Caco-2 (cell line): ENCODE data around the gene GLYATL3. TPM values are rescaled to one million over a fixed set of nuclear protein-coding genes. Genes with fewer than 3 reads are reported as not detected.

Source experiments
- BruUV-seq: library from RNA; stranded (reverse); fragments of 400-500 nt; replicated peaks from 2 replicates; lab custom pipeline; 2021; lab: Mats Ljungman, UMichigan
- CTCF ChIA-PET: fragments of 300-600 bp; sonication (Branson Sonifier 250); formaldehyde crosslinking; loops from one replicate; lab custom pipeline; 2022; ENCODE audit warnings: antibody characterized with exemption; lab: Charles Lee
- POLR2A ChIA-PET: fragments of 300-600 bp; sonication (Branson Sonifier 250); formaldehyde crosslinking; loops from one replicate; lab custom pipeline; 2022; ENCODE audit warnings: antibody characterized with exemption; lab: Charles Lee
- DNase-seq, 2 experiments: peaks; one replicate each; pipeline versions ENCODE4 v3.0.0 to v3.0.0-alpha.2; 2020 to 2022
- H3K27me3 ChIP-seq: replicated peaks from 2 replicates; pipeline ENCODE4 v1.6.0; 2011; ENCODE audit warnings: low read length; ENCODE audit not compliant: control insufficient read depth, insufficient read depth
- H3K36me3 ChIP-seq: 2 replicates; pipeline ENCODE4 v1.5.1; 2011; ENCODE audit warnings: low read length; ENCODE audit not compliant: control insufficient read depth, insufficient read depth
- H3K4me1 ChIP-seq: fragments of 250-450 bp; sonication (Bioruptor Pico); 2 replicates; pipeline ENCODE4 v1.5.1; 2020; ENCODE audit warnings: mild to moderate bottlenecking
- H3K4me3 ChIP-seq: 2 replicates; pipeline ENCODE4 v1.5.1; 2011; ENCODE audit warnings: low read depth, mild to moderate bottlenecking, control low read depth, low read length
- H3K9me3 ChIP-seq: fragments of 250-450 bp; sonication (Bioruptor Pico); 2 replicates; pipeline ENCODE4 v1.5.1; 2020; ENCODE audit warnings: mild to moderate bottlenecking, moderate library complexity
- H3K27ac Mint-ChIP-seq: one replicate; pipeline ENCODE4 v1.8.0; 2022; ENCODE audit warnings: mixed read lengths; ENCODE audit not compliant: unreplicated experiment
- H3K27me3 Mint-ChIP-seq: one replicate; pipeline ENCODE4 v1.8.0; 2022; ENCODE audit warnings: mixed read lengths; ENCODE audit not compliant: insufficient read depth, unreplicated experiment
- H3K36me3 Mint-ChIP-seq: one replicate; pipeline ENCODE4 v1.8.0; 2022; ENCODE audit warnings: mild to moderate bottlenecking, mixed read lengths; ENCODE audit not compliant: insufficient read depth, unreplicated experiment
- H3K4me1 Mint-ChIP-seq: one replicate; pipeline ENCODE4 v1.8.0; 2022; ENCODE audit warnings: low read depth, mixed read lengths; ENCODE audit not compliant: unreplicated experiment
- H3K4me3 Mint-ChIP-seq: one replicate; pipeline ENCODE4 v1.8.0; 2022; ENCODE audit warnings: mild to moderate bottlenecking, moderate library complexity, mixed read lengths; ENCODE audit not compliant: unreplicated experiment
- H3K9me3 Mint-ChIP-seq: one replicate; pipeline ENCODE4 v1.8.0; 2022; ENCODE audit warnings: mixed read lengths; ENCODE audit not compliant: unreplicated experiment
- intact Hi-C: fragments of 100-400 bp; cut with micrococcal nuclease; formaldehyde crosslinking; loops from one replicate; pipeline ENCODE4 v1.10.0; 2022; ENCODE audit not compliant: unreplicated experiment
- total RNA-seq: library from RNA; stranded (reverse); gene quantifications from 2 replicates; pipeline ENCODE4 v1.2.3, GENCODE V29; 2022
- TF ChIP-seq, protein P1 (sequence below), 2 experiments: fragments of 200-600 bp in 1 of 2; IDR thresholded peaks; 1 replicate in 1 of 2; 2 replicates in 1 of 2; pipeline versions ENCODE4 v1.5.1 to v1.8.0; 2011 to 2022; ENCODE audit warnings: antibody characterized with exemption in 1 of 2, control low read depth in 1 of 2, inconsistent platforms in 1 of 2, low read depth in 1 of 2, low read length in 1 of 2, mild to moderate bottlenecking in 1 of 2, moderate library complexity in 1 of 2; ENCODE audit not compliant: insufficient read depth in 1 of 2, severe bottlenecking in 1 of 2, unreplicated experiment in 1 of 2

The GLYATL3 gene
- total RNA-seq, 1 experiment from 2014 or later = not detected

GRCh38 chr6:49513153-49513989 lies 13.6 kb downstream of the GLYATL3 start:
- no TSS peak for BruUV-seq

GRCh38 chr6:49514571-49515484 lies 15.1 kb downstream of the GLYATL3 start:
- H3K36me3 Mint-ChIP-seq = no peaks in the 10 kb centered on the region
- CTCF ChIA-PET = no interaction called here
- Histone ChIP-seq H3K4me3 (no peak overlapping the region), H3K36me3 (no peaks in the 10 kb centered on the region), H3K4me1 (peaks cover 7% of the 10 kb centered on the region; the same call in 1 of the 2 replicates), H3K27me3 (no peaks in the 10 kb centered on the region), H3K9me3 (no peaks in the 10 kb centered on the region)
- TF ChIP-seq, protein P1, sequence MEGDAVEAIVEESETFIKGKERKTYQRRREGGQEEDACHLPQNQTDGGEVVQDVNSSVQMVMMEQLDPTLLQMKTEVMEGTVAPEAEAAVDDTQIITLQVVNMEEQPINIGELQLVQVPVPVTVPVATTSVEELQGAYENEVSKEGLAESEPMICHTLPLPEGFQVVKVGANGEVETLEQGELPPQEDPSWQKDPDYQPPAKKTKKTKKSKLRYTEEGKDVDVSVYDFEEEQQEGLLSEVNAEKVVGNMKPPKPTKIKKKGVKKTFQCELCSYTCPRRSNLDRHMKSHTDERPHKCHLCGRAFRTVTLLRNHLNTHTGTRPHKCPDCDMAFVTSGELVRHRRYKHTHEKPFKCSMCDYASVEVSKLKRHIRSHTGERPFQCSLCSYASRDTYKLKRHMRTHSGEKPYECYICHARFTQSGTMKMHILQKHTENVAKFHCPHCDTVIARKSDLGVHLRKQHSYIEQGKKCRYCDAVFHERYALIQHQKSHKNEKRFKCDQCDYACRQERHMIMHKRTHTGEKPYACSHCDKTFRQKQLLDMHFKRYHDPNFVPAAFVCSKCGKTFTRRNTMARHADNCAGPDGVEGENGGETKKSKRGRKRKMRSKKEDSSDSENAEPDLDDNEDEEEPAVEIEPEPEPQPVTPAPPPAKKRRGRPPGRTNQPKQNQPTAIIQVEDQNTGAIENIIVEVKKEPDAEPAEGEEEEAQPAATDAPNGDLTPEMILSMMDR (IDR thresholded peaks at IDR 0.05; ENCODE audit: insufficient read depth in 1 of 2, low read depth in 1 of 2, low read length in 1 of 2, severe bottlenecking in 1 of 2, unreplicated experiment in 1 of 2) = no peak
- H3K4me1 Mint-ChIP-seq = peaks cover 7% of the 10 kb centered on the region
- no peak overlapping the region for H3K4me3 Mint-ChIP-seq
- intact Hi-C loops = no loop called here
- no peaks in the 10 kb centered on the region for H3K9me3 Mint-ChIP-seq
- no peak for DNase-seq
- no peak overlapping the region for H3K27ac Mint-ChIP-seq
- no TSS peak for BruUV-seq
- POLR2A ChIA-PET = no interaction called here
- no peaks in the 10 kb centered on the region for H3K27me3 Mint-ChIP-seq

More at GRCh38 chr6:49513153-49513989, 13.6 kb downstream of the GLYATL3 start:
- TF ChIP-seq, protein P1 (IDR thresholded peaks at IDR 0.05; ENCODE audit: insufficient read depth in 1 of 2, low read depth in 1 of 2, low read length in 1 of 2, severe bottlenecking in 1 of 2, unreplicated experiment in 1 of 2) = no peak
- Mint-ChIP-seq H3K9me3 (no peaks in the 10 kb centered on the region), H3K27me3 (no peaks in the 10 kb centered on the region), H3K36me3 (no peaks in the 10 kb centered on the region), H3K4me3 (no peak overlapping the region), H3K4me1 (peaks cover 7% of the 10 kb centered on the region), H3K27ac (peak overlapping the region; percentile 25)
- no peaks in the 10 kb centered on the region for H3K9me3 ChIP-seq
- H3K4me3 ChIP-seq = no peak overlapping the region
- H3K36me3 ChIP-seq = no peaks in the 10 kb centered on the region
- H3K4me1 ChIP-seq = peaks cover 7% of the 10 kb centered on the region; the same call in 1 of the 2 replicates
- ChIA-PET CTCF (no interaction called here), POLR2A (no interaction called here)
- intact Hi-C loops = no loop called here
- no peaks in the 10 kb centered on the region for H3K27me3 ChIP-seq
- peak in 1 of 2 experiments; percentile 11 for DNase-seq

DNA sequence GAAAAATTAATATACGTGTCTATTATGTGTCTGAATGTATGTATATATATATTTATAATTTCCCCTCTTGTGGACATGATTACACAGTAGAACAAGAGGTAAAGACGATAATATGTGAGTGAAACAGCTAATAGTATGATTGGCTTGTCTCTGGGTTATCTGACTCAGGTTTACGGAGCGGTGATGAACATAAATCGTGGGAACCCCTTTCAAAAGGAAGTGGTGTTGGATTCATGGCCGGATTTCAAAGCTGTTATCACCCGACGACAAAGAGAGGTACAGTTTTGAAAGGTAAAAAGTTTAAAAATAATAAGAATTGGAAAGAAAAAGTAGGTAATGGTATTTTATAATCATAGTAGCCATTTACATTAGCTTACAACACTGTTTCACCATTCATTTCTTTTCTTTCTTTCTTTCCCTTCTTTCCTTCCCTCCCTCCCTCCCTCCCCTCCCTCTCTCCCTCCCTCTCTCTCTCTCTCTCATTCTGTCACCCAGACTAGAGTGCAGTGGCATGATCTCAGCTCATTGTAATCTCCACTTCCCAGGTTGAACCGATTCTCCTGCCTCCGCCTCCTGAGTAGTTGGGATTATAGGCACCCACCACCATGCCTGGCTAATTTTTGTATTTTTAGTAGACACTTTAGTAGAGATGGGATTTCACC lies 15.9 kb downstream of the GLYATL3 start:
- no peak overlapping the region for H3K4me3 ChIP-seq
- Mint-ChIP-seq H3K4me1 (peaks cover 7% of the 10 kb centered on the region), H3K4me3 (no peak overlapping the region), H3K27me3 (no peaks in the 10 kb centered on the region), H3K27ac (no peak overlapping the region), H3K36me3 (no peaks in the 10 kb centered on the region), H3K9me3 (no peaks in the 10 kb centered on the region)
- H3K9me3 ChIP-seq = no peaks in the 10 kb centered on the region
- intact Hi-C loops = no loop called here
- H3K27me3 ChIP-seq = no peaks in the 10 kb centered on the region
- no TSS peak for BruUV-seq
- POLR2A ChIA-PET = no interaction called here
- CTCF ChIA-PET = no interaction called here
- TF ChIP-seq, protein P1 (IDR thresholded peaks at IDR 0.05; ENCODE audit: insufficient read depth in 1 of 2, low read depth in 1 of 2, low read length in 1 of 2, severe bottlenecking in 1 of 2, unreplicated experiment in 1 of 2) = no peak
- H3K4me1 ChIP-seq = peaks cover 7% of the 10 kb centered on the region; the same call in 1 of the 2 replicates
- no peaks in the 10 kb centered on the region for H3K36me3 ChIP-seq
- DNase-seq = no peak
